Activated T-helper 1 cell treated with Interleukin-2 at 50 U/mL for 16 hours (primary cell): ENCODE data around the gene SHTN1.

Experiments
- DNase-seq: peaks from one replicate; pipeline ENCODE4 v3.0.0-alpha.2; 2020; ENCODE audit warnings: low read depth

SHTN1 gene

GRCh38 chr10:116917481-116917880 is 87.5 kb downstream of the SHTN1 start:
- no peak for DNase-seq

DNA sequence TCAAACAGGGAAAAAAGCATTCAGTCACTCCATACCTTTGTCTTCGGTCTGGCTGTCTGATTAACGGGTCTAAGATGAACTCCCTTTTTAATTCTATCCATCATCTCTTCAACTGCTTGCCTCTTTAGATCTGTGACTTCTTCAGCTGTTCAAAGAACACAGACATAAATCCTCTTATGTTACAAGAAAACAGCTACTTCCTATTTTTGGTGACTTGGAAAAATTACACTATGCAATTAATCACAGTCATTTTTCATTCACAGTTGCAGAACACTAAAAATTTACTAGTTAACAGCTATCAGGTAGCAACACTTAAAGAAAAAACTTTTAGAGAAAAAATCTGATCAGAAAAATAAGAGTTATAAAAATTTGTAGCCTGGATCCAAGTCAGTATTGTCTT is 89.6 kb downstream of the SHTN1 start:
- DNase-seq: no peak

GRCh38 chr10:116913695-116914094 is 91.3 kb downstream of the SHTN1 start:
- DNase-seq: no peak

DNA sequence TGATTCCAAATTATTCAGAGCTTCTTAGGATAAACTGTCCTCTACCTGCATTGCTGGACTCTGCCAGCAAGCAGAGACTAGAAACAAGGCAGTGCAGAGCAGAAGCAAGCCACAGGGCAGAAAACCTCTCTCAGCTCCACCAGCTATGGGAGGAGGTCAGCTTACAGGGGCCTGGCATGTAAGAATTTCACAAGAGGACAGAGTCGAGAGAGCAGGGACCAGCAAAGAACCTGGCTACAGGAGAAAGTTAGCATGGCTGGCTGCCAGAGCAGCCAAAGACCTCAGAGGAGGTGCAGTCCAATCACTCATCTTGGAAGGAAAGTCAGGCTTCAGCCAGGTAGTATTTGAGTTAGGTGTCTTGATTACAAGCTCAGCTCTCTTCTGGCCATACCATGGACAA is 92.8 kb downstream of the SHTN1 start:
- no peak for DNase-seq

- no peak for DNase-seq
These were observed 94.1 kb downstream of the SHTN1 start for GRCh38 chr10:116910910-116911309.

DNA sequence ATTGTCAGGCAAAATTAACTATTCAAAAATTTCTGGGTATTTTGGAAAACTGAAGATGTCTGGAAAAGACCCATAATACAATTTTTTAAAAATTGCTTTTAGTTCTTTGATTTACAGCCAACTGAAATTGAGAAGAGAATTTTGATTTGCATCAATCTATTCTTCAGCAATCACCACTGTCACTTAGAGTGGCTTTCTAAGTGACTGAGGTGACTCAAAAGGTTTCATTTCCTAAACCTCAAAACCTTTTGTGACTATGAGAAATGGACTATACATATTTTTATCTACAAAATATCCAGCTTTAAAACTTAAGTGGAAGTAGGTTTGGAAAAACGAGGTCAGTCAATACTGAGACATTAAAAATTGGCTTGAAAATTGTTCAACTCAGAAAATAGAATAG is 95.7 kb downstream of the SHTN1 start:
- no peak for DNase-seq

DNA sequence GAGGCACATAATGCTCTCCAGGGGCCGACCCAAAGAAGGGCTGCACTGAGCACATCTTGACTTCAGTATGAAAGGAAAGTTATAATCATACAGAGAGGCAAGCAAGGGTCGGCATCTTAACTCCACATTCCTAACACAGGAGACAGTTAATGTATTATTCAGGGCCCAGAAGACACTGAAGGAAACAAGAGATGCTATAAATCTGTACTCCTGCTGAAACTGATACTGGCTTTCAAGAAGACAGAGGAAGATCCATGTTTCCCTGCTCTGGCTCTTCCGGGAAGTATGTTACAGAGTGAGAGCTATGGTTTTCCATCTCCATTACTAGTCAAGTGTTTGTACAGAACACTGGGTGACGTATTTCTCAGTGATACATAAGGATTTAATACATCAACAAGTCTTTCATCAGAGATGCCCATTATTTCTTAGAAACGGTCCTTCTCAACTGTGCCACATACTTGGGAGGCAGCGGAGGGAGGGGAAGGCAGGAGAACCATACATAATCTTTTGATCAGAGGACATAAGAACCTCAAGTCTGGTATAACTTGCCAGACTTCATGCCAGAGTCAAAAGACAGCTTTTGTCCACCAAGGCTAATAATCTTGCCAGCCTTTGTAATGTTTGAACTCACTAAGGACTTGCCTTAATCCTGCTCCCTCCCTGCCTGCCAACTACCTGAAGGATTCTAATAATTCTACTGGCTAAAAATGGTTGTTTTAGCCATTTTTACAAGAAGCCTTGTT is 97.6 kb downstream of the SHTN1 start:
- DNase-seq: no peak

GRCh38 chr10:116905845-116906210 is 99.2 kb downstream of the SHTN1 start:
- no peak for DNase-seq

DNA sequence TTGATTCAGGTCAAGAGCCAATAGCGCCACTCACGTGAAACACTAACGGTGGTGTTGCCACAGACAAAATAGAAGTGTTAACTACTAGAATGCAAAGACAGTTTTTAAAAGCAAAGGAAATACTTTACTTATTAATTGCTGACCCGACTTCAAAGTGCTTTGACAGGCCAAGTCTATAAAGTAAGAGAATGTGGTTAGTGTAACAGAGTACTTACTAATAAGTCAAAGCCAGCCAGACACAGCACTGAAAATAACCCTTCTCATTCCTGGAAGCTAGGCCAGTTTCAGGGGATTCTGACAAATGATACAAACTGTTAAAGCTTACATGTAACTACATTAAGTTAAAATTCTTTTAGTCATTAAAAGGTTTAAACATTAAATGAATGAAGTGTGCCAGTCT is 105.4 kb downstream of the SHTN1 start:
- DNase-seq: no peak

GRCh38 chr10:116893686-116894037 is 111.3 kb downstream of the SHTN1 start:
- DNase-seq: no peak

DNA sequence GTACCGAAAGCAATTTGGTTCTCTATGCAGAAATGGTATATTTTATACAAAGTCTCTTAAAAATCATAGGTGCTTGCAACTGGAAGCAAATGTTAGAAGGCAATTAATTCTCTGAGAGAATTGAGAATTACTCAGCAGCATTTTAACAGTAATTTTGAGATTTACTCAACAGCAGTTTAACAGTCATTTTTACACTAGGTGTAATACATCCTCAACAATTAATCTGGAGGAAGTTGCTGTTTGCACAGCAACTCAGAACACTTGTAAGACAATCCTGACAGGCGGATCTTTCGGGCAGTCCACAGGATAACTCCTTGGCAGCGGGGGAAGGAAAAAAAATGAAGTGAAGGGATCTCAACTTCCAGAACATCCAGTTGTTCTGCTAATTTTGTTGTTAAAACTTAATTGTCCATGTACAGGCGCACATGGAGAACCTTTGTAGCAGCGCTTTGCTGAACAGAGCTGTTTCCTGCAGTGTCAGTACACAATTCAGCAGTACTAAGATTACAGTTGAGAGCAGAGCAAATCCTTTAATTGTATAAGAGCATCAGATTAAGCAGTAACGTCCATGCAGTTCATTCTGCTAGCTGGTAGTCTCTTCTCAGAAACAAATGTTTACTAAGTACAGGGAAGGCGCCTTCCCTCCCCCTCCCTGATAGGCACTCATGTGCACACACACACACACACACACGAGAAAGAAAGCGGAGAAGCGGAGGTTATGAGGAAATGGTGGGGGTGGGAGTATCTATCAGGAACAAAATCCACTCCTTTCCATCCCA is 111.9 kb downstream of the SHTN1 start:
- no peak for DNase-seq

DNA sequence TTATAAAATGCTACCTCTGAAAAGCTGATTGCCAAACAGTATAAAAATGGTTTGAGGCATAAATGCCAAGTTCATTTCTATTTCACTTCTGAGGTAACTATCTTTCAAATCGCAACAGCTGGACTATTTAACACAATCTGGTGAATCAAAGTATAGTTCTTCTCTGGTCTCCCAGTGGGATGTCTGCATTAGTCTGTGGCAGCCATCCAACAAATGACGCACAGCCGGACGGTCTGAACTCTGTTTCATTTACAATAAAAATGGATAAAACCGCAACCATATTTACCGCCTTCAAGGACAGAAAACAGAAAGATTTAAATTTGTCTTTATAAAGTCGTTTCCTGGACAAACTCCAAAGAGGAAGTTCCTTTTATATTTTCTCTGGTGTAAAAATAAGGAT is 113.8 kb downstream of the SHTN1 start:
- no peak for DNase-seq

DNA sequence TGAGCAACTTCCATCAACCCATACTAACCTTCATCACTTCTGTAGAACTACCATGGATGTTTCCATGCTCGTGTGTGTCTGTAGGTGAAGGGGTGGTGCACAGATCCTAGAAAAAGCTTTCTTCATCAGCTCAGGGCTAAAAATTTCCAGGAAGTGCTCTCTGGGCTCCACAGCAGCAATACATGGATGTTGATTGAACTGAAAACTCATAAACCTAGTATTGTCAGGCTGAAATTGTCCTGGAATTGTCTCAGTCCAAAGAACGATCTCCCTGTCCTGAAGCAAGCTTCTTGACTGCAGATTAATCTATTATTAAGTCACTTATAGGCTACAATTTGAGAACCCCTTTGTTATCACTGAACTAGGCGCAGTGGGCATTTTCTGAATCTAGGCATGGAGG is 115.9 kb downstream of the SHTN1 start:
- no peak for DNase-seq

DNA sequence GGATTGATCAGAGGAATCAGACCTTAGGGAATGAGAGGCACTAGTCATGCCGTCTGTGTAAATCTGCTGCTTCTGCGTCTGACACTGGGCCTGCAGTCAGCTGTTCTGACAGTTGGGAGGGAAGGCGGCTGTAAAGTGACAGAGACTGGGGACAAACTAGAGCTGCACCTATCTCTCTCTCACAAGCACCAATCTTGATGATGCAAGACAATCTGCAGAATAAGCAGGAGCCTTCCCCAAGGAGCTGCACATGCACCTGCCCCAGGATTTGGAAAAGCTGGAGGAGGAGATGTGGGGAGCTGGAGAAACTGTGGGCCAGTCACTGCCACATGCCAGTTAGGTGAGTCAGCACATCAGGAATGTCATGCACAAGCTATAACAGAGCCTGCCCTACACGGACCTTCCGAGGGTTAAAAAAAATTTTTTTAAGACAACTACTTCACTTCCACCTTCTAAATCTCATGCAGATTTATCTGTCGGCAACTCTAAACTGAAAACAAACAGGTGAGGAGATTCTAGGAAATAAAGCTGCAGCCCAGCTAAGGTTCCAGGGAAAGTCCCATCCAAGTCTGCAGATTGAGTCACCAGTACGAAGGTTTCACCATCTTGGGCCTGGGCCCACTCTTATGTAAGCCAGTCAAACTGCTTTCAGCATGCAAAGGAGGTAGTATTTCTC is 116.5 kb downstream of the SHTN1 start:
- DNase-seq: no peak

DNA sequence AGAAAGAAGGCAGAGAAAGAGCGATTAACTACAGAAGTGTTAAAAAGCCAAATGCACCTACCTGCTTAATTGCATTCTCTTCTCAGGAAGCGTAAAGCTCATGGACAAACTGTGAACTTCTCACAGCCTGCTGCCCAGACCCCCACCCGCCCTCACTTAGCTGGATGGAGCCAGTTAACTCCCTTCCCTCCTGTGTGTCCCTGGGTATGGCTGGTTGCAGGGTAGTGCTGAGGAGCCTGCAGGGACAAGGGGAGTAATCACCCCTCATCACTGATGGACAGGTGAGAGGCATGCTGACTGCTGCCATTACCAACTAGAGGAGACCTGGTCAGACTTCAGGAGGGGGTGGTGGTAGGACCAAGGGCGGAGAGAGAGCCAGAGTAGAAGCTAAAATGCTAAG is 118.2 kb downstream of the SHTN1 start:
- DNase-seq: no peak

- DNase-seq: no peak
These were observed 122.3 kb downstream of the SHTN1 start for GRCh38 chr10:116882639-116883038.

GRCh38 chr10:116880716-116881482 is 124.1 kb downstream of the SHTN1 start:
- no peak for DNase-seq

- no peak for DNase-seq
These were observed 125.2 kb downstream of the SHTN1 start for GRCh38 chr10:116879817-116880216.

- no peak for DNase-seq
These were observed 126.9 kb downstream of the SHTN1 start for GRCh38 chr10:116878123-116878522.

DNA sequence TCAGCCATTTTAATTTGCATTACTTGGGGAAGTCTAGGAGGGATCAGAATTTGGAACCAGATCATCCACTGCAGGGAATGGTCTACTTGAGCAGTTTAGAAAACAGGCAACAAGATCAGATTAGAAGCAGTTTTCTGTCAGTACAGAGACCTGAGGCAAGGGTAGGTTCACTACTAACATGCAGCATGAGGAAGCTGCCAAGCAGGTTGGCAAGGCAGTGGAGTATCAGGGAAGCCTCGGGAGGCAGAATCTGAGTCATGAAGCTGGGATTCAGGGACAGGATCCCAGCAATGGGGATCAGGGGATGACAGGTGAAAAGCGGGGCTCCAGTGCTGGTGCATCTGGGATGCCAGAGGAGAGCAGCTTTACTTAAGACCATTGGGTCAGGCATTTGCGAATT is 127.6 kb downstream of the SHTN1 start:
- no peak for DNase-seq

DNA sequence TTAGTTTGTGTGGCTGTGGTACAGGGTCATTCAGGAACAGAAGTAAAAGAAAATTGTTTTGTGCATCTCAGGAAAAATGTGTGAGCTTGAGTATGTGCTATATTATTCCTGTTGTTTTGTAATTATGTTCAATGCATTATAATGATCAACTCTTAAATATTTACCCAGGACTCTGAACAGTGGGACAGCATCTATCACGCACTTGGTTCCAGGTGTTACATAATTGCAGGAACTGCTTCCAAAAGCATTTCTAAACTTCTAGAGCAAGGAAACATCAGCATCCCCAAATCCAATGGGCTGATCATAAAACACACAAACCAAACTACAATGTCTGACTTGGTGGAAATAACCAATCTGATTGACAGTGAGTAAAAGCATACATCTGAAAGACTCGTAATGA is 129.1 kb downstream of the SHTN1 start:
- DNase-seq: no peak

- DNase-seq: no peak
These were observed 131.9 kb downstream of the SHTN1 start for GRCh38 chr10:116873134-116873533.

DNA sequence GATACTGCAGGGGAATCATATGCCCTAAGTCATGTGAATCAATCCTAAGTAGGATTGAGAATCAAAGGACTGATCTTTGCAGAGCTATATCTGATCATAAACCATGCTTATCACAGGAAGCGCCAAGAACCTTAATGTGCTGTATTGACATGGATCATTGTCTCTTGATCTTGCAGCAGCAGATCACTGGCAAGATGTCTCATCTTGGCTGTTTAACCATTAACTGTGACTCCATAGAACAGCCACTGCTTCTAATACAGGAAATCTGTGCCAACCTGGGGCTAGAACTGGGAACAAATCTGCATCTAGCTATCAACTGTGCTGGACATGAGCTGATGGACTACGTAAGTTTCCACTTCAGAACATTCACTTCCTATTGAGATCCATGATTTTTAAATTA is 134.0 kb downstream of the SHTN1 start:
- no peak for DNase-seq
